ENCODE data around the gene NOTCH4. TPM values are rescaled to one million over a fixed set of nuclear protein-coding genes. Genes with fewer than 3 reads are reported as not detected.
A peak's percentile ranks its signal among the peaks of the same experiment; 100 is the strongest.

NOTCH4 gene
- total and polyA plus RNA-seq, 2 experiments from 2014 or later: 2.7 to 2.8 TPM

DNA sequence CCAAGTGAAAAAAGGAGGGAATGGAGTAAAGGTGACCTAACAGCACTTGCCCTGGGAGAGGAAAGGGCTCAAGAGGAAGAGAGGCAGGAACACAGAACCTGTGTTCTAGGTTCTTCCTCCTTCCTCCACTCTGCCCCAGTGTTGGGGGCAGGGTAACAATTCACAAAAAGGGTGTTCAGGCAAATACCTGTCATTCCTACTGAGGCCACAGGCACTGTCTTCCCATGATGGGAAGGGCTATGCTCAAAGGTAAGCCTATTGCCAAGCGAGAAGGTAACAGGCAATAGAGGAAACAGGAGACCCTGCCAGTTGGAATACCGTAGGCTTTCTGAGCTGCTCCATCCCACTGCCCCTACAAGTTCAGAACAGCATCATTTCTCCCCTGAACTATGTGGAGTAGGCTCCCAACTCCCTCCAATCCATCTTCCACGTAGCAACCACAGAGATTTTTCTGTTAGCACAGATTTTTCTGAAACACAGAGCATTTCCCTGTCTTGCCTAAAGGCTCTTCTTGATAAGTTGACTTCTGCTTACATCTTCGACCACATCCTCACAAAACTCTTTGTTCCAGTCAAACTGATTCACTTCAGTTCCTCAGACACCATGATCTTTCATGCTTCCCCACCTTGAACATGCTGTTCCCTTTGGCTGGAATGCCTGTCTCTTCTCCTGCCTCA lies 50.7 kb downstream of the NOTCH4 start (continued):
- TF ChIP-seq, protein P1, sequence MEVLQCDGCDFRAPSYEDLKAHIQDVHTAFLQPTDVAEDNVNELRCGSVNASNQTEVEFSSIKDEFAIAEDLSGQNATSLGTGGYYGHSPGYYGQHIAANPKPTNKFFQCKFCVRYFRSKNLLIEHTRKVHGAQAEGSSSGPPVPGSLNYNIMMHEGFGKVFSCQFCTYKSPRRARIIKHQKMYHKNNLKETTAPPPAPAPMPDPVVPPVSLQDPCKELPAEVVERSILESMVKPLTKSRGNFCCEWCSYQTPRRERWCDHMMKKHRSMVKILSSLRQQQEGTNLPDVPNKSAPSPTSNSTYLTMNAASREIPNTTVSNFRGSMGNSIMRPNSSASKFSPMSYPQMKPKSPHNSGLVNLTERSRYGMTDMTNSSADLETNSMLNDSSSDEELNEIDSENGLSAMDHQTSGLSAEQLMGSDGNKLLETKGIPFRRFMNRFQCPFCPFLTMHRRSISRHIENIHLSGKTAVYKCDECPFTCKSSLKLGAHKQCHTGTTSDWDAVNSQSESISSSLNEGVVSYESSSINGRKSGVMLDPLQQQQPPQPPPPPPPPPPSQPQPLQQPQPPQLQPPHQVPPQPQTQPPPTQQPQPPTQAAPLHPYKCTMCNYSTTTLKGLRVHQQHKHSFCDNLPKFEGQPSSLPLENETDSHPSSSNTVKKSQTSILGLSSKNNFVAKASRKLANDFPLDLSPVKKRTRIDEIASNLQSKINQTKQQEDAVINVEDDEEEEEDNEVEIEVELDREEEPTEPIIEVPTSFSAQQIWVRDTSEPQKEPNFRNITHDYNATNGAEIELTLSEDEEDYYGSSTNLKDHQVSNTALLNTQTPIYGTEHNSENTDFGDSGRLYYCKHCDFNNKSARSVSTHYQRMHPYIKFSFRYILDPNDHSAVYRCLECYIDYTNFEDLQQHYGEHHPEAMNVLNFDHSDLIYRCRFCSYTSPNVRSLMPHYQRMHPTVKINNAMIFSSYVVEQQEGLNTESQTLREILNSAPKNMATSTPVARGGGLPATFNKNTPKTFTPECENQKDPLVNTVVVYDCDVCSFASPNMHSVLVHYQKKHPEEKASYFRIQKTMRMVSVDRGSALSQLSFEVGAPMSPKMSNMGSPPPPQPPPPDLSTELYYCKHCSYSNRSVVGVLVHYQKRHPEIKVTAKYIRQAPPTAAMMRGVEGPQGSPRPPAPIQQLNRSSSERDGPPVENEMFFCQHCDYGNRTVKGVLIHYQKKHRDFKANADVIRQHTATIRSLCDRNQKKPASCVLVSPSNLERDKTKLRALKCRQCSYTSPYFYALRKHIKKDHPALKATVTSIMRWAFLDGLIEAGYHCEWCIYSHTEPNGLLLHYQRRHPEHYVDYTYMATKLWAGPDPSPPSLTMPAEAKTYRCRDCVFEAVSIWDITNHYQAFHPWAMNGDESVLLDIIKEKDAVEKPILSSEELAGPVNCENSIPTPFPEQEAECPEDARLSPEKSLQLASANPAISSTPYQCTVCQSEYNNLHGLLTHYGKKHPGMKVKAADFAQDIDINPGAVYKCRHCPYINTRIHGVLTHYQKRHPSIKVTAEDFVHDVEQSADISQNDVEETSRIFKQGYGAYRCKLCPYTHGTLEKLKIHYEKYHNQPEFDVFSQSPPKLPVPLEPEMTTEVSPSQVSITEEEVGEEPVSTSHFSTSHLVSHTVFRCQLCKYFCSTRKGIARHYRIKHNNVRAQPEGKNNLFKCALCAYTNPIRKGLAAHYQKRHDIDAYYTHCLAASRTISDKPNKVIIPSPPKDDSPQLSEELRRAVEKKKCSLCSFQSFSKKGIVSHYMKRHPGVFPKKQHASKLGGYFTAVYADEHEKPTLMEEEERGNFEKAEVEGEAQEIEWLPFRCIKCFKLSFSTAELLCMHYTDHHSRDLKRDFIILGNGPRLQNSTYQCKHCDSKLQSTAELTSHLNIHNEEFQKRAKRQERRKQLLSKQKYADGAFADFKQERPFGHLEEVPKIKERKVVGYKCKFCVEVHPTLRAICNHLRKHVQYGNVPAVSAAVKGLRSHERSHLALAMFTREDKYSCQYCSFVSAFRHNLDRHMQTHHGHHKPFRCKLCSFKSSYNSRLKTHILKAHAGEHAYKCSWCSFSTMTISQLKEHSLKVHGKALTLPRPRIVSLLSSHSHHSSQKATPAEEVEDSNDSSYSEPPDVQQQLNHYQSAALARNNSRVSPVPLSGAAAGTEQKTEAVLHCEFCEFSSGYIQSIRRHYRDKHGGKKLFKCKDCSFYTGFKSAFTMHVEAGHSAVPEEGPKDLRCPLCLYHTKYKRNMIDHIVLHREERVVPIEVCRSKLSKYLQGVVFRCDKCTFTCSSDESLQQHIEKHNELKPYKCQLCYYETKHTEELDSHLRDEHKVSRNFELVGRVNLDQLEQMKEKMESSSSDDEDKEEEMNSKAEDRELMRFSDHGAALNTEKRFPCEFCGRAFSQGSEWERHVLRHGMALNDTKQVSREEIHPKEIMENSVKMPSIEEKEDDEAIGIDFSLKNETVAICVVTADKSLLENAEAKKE (CRISPR knock-in tag; IDR thresholded peaks at IDR 0.05): no peak
- TF ChIP-seq, protein P2, sequence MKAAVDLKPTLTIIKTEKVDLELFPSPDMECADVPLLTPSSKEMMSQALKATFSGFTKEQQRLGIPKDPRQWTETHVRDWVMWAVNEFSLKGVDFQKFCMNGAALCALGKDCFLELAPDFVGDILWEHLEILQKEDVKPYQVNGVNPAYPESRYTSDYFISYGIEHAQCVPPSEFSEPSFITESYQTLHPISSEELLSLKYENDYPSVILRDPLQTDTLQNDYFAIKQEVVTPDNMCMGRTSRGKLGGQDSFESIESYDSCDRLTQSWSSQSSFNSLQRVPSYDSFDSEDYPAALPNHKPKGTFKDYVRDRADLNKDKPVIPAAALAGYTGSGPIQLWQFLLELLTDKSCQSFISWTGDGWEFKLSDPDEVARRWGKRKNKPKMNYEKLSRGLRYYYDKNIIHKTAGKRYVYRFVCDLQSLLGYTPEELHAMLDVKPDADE (IDR thresholded peaks at IDR 0.05): no peak

DNA sequence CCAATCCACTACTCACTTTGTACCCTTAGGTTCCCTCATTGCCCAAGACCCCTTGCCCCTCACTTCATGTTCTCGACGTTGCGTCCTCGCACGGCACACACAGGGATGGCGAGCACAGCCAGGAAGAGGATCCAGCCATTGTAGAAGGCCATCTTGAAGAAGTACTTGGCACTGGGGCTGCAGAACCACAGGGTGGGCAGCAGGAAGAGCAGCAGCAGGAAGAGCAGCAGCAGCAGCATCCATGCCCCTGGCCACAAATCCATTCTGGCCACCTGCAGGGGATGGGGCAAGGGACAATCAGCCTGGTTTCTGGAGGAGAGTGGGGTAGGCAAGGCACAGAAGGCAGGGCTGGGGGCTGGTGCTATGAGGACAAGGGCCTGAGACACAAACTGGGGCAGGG lies 52.6 kb downstream of the NOTCH4 start:
- ATAC-seq (no peak), DNase-seq (ENCODE audit: low spot score) (no peak)
- Histone ChIP-seq H3K27me3 (ENCODE audit: insufficient read depth) (no peaks in the 10 kb centered on the region), H3K79me2 (replicated peaks; ENCODE audit: insufficient read depth) (peaks cover 41% of the 10 kb centered on the region), H4K20me1 (replicated peaks; ENCODE audit: insufficient read depth) (peaks cover 19% of the 10 kb centered on the region; the same call in 1 of the 2 replicates), H3K36me3 (ENCODE audit: insufficient read depth) (no peaks in the 10 kb centered on the region; the same call in 1 of the 2 replicates), H3K9me2 (ENCODE audit: insufficient read depth) (no peaks in the 10 kb centered on the region), H3K4me1 (ENCODE audit: insufficient read depth) (peaks cover 17% of the 10 kb centered on the region), H3K4me2 (no peak overlapping the region), H3K27ac (ENCODE audit: low read depth) (no peak overlapping the region), H3F3A (replicated peaks; ENCODE audit: low read depth) (peaks cover 12% of the 10 kb centered on the region), H3K4me3 (no peak overlapping the region), H2AFZ (no peak overlapping the region)
- Mint-ChIP-seq H3K27ac (0 out of 2 replicates have a peak overlapping the region, but pooled peaks have one; percentile 32), H3K36me3 (ENCODE audit: low read depth) (peaks cover 46% of the 10 kb centered on the region), H3K9me3 (no peaks in the 10 kb centered on the region), H3K27me3 (ENCODE audit: insufficient read depth, low read depth, poor library complexity) (peaks cover 10% of the 10 kb centered on the region), H3K4me1 (peaks cover 33% of the 10 kb centered on the region), H3K4me3 (no peak overlapping the region)
- no peak for TF ChIP-seq STAT1 (IDR thresholded peaks at IDR 0.05; ENCODE audit: unreplicated experiment)
- no peak for TF ChIP-seq ZNF114 (CRISPR knock-in tag; IDR thresholded peaks at IDR 0.05)
- TF ChIP-seq POLR2AphosphoS5 (IDR thresholded peaks at IDR 0.05; ENCODE audit: low read depth): no peak
- TF ChIP-seq, protein P3, sequence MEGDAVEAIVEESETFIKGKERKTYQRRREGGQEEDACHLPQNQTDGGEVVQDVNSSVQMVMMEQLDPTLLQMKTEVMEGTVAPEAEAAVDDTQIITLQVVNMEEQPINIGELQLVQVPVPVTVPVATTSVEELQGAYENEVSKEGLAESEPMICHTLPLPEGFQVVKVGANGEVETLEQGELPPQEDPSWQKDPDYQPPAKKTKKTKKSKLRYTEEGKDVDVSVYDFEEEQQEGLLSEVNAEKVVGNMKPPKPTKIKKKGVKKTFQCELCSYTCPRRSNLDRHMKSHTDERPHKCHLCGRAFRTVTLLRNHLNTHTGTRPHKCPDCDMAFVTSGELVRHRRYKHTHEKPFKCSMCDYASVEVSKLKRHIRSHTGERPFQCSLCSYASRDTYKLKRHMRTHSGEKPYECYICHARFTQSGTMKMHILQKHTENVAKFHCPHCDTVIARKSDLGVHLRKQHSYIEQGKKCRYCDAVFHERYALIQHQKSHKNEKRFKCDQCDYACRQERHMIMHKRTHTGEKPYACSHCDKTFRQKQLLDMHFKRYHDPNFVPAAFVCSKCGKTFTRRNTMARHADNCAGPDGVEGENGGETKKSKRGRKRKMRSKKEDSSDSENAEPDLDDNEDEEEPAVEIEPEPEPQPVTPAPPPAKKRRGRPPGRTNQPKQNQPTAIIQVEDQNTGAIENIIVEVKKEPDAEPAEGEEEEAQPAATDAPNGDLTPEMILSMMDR (conservative IDR thresholded peaks at IDR 0.05; ENCODE audit: low read depth in 2 of 2): no peak
- no peak for TF ChIP-seq CREB1 (CRISPR knock-in tag; IDR thresholded peaks at IDR 0.05; ENCODE audit: low read depth)
- no peak for TF ChIP-seq ZNF331 (CRISPR knock-in tag; IDR thresholded peaks at IDR 0.05; ENCODE audit: low read depth)

Measured in GM23338 (cell line).